ENCODE results near the gene ATXN7L3.

GRCh38 chr17:44176257-44176656 is 23.4 kb downstream of the ATXN7L3 start:
- no peak for TF ChIP-seq CTCF (IDR thresholded peaks at IDR 0.05)
- TF ChIP-seq EP300 (IDR thresholded peaks at IDR 0.05; ENCODE audit: low read depth), result no peak
- TF ChIP-seq POLR2A (IDR thresholded peaks at IDR 0.05), result no peak
